ENCODE results near the gene PIR.
A peak's percentile ranks its signal among the peaks of the same experiment; 100 is the strongest.

Gene PIR

DNA sequence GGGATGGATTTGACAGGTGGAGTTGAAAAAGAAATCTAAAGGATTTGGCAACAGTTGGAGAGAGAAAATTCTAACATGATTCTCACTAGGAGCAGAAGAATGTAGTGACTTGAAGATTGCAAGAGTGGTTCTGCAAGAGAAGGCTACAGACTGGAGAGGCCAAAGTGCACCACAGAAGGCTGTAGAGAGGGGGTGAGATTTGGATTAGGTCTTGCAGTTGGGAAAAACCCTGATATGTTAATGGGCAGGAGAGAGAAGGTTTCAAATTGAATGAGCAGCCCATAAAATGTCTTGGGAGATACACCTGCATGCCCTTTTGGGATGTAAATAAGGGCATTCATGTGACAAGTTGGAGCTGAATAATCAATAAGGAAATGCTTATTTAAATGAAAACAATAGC is 94.3 kb downstream of the PIR start:
- H3K27me3 ChIP-seq (ENCODE audit: low read depth): no peaks in the 10 kb centered on the region
- no peak overlapping the region for H3K4me3 ChIP-seq
- H3K4me1 ChIP-seq: peaks cover 7% of the 10 kb centered on the region
- in situ Hi-C loops (cut with MboI; ENCODE audit: low sequenced_read_pairs): no loop called here
- H3K36me3 ChIP-seq (replicated peaks): no peaks in the 10 kb centered on the region; the same call in 1 of the 2 replicates
- no peak for DNase-seq (ENCODE audit: low spot score in 2 of 2)
- no peaks in the 10 kb centered on the region for H3K9me3 ChIP-seq

DNA sequence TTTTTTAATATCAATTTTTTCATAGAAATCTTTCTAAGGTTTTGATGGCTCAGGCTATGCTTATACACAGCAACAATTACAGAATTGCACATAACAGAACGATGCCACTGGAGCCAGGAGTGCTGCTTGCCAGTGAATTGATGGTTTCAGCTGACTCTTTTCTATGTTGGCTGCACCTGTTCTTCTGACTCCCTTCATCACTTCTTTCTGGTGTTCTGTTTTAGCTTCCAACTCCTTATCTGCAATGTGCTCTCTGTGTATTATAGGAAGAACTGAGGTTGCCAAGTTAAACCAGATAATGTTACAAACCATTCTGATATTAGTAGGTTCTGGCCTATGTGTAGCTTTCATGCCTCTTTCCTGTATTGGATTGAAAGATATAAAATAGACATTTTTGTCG is 97.3 kb downstream of the PIR start:
- H3K9me3 ChIP-seq: no peaks in the 10 kb centered on the region
- H3K27me3 ChIP-seq (ENCODE audit: low read depth): no peaks in the 10 kb centered on the region
- H3K4me1 ChIP-seq: peaks cover 7% of the 10 kb centered on the region
- no peaks in the 10 kb centered on the region; the same call in 1 of the 2 replicates for H3K36me3 ChIP-seq (replicated peaks)
- in situ Hi-C loops (cut with MboI; ENCODE audit: low sequenced_read_pairs): no loop called here
- no peak overlapping the region for H3K4me3 ChIP-seq
- no peak for DNase-seq (ENCODE audit: low spot score in 2 of 2)

DNA sequence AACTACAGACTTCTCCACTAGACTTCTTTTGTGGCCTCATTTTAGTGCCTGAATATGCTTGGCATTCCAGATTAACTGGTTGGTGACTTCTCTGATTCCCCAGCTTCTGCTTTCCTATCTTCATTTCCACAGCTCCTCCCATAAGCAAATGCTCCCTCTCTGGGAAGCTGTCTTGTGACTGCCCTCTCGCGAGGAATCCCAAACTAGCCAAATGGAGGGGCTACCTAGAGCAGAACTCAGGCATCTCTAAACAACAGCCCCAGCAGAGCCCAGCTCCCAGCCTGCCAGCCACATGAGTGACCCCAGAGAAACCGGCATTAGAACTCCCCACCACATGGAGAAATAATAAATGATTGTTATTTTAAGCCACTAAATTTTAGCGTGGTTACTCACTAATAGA is 101.3 kb downstream of the PIR start:
- no peak for DNase-seq (ENCODE audit: low spot score in 2 of 2)

DNA sequence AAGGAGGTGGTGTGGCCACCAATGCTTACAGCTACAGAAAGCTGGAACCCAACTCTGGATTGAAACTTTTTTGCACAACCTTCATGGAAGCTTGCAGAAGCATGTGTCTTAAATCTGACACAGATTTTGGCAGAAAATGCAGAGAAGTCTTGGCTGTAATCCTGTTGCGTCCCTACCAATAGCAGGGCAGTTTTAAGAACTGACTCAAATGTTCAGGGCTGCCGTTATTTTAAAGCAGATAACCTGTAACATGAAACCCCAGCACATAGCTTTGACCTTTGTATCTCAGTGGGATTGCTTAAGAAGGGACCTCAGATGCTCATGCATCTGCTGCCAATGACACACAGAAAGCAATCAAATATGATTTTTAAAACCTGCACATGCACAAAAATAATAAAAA is 108.8 kb downstream of the PIR start, which contains the start of gene VEGFD:
VEGFD (minus strand) TSS at position 110 of the 400 bp plus-strand sequence. CDS start 467 bp downstream, outside the sequence.
- H3K36me3 ChIP-seq (replicated peaks): 0 out of 2 replicates have a peak, but pooled peaks cover 3% of the 10 kb centered on the region
- no peaks in the 10 kb centered on the region for H3K4me1 ChIP-seq
- H3K9me3 ChIP-seq: no peaks in the 10 kb centered on the region
- no peak for DNase-seq (ENCODE audit: low spot score in 2 of 2)
- H3K4me3 ChIP-seq: no peak within 1 kb of the TSS
- H3K27me3 ChIP-seq (ENCODE audit: low read depth): no peaks in the 10 kb centered on the region
- in situ Hi-C loops (cut with MboI; ENCODE audit: low sequenced_read_pairs): no loop called here

More for the DNA sequence above, 101.3 kb downstream of the PIR start:
- no peak overlapping the region for H3K4me3 ChIP-seq
- in situ Hi-C loops (cut with MboI; ENCODE audit: low sequenced_read_pairs): no loop called here
- no peaks in the 10 kb centered on the region for H3K9me3 ChIP-seq
- no peaks in the 10 kb centered on the region for H3K27me3 ChIP-seq (ENCODE audit: low read depth)
- no peaks in the 10 kb centered on the region for H3K4me1 ChIP-seq
- 0 out of 2 replicates have a peak, but pooled peaks cover 5% of the 10 kb centered on the region for H3K36me3 ChIP-seq (replicated peaks)

DNA sequence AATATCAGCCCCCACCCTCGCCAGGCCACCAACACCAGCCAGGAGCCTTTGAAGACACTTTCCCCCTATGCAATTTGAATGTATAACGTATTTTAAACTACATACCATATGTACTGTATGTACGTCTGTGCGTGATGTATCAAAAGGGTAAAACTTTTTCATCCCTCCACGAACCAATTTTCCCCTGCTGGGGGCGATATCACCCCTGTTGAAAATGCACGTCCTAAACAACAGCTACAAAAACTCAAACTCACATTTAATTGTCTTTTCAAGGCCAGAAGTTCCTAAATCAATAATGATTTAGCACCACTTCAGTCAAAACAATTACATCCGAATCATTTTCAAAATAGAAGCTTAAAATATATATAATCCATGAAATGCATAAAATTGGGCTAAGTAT is 110.3 kb downstream of the PIR start:
- DNase-seq (ENCODE audit: low spot score in 2 of 2): peak in 1 of 2 experiments; percentile 23
- Histone ChIP-seq H3K4me1 (no peaks in the 10 kb centered on the region), H3K36me3 (replicated peaks) (no peaks in the 10 kb centered on the region), H3K27me3 (ENCODE audit: low read depth) (no peaks in the 10 kb centered on the region), H3K9me3 (no peaks in the 10 kb centered on the region), H3K4me3 (no peak overlapping the region)
- in situ Hi-C loops (cut with MboI; ENCODE audit: low sequenced_read_pairs): no loop called here

DNA sequence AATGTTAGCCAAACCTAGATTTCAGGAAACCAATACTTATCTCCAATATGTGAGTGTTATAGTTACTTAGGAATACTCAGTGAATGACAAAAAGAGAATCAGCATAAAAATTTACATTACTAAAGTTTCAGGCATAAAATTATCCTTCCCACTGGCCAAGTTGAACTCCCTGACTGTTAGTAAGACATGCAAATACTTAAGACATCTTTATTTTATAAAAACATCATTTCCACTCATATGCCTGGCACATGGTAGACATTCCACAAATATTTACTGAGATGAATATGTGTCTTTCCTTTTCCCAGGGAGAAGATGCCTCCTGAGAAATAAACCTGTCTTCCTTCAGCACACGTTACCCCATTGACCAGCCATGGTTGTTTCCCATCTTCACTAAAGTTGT is 116.2 kb downstream of the PIR start:
- H3K4me1 ChIP-seq: no peaks in the 10 kb centered on the region
- no peak overlapping the region for H3K4me3 ChIP-seq
- H3K27me3 ChIP-seq (ENCODE audit: low read depth): no peaks in the 10 kb centered on the region
- no peaks in the 10 kb centered on the region for H3K36me3 ChIP-seq (replicated peaks)
- no peak for DNase-seq (ENCODE audit: low spot score in 2 of 2)
- in situ Hi-C loops (cut with MboI; ENCODE audit: low sequenced_read_pairs): no loop called here
- no peaks in the 10 kb centered on the region for H3K9me3 ChIP-seq

DNA sequence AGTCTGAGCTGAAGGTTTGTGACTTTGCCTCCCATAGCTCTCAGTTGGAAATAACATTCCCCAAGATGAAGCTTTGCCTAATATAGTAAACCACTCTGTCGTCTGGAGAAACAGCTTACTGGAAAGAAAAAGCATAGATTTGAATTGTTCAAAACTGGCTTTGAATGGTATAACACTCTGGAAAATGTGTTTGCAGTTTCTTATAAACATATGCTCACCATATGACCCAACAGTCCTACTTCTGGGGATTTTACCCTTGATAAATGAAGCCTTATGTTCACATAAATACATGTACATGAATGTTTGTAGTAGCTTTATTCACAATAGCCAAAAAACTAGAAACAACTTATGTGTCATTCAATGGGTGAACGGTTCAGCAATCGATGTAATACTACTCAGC is 119.2 kb downstream of the PIR start:
- Histone ChIP-seq H3K4me1 (no peaks in the 10 kb centered on the region), H3K27me3 (ENCODE audit: low read depth) (no peaks in the 10 kb centered on the region), H3K9me3 (no peaks in the 10 kb centered on the region), H3K36me3 (replicated peaks) (no peaks in the 10 kb centered on the region), H3K4me3 (no peak overlapping the region)
- DNase-seq (ENCODE audit: low spot score in 2 of 2): no peak
- in situ Hi-C loops (cut with MboI; ENCODE audit: low sequenced_read_pairs): no loop called here

DNA sequence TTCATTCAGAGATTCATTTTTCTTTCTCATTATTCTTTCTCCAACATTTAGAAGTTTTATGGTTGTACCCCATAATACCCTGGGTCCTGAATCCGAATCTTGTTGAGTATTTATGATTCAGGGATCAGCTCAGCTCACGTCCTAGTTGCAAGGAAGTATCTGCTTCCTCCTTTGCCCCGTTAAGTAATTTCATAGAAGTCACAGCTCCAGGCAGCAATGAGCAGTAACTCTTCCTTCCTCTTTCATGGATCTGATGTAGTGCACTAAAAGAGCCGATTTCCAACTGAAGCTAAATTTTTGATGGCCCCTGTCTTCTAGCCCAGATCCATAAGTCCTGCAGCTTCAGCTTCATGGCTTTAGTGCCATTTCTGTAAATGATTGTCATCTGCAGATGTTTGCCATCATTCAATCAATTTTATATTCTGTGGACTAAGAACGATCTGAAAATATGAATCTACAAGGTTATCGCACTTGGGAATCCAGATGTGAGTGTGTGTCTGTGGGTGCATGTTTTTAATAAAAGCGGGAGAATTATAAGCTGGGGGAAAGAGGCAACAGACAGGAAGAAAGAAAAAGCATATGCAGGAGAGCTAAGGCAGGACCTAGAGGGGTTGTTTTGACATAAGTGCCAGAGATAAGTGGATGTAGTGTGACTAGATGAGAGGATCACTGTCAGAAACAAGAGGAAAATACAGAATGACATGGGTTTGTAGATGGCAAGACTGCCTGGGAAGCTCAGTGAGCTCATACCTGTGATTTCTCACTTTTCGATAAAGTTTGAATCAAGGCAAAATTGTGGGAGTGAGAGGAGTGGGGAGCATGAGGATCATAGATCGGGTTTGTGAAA is 126.4 kb downstream of the PIR start:
- H3K36me3 ChIP-seq (replicated peaks): no peaks in the 10 kb centered on the region
- DNase-seq (ENCODE audit: low spot score in 2 of 2): no peak
- H3K4me1 ChIP-seq: no peaks in the 10 kb centered on the region; the same call in 1 of the 2 replicates
- no peaks in the 10 kb centered on the region for H3K9me3 ChIP-seq
- no peak overlapping the region for H3K4me3 ChIP-seq
- in situ Hi-C loops (cut with MboI; ENCODE audit: low sequenced_read_pairs): no loop called here
- peaks cover 6% of the 10 kb centered on the region; the same call in 1 of the 2 replicates for H3K27me3 ChIP-seq (ENCODE audit: low read depth)

DNA sequence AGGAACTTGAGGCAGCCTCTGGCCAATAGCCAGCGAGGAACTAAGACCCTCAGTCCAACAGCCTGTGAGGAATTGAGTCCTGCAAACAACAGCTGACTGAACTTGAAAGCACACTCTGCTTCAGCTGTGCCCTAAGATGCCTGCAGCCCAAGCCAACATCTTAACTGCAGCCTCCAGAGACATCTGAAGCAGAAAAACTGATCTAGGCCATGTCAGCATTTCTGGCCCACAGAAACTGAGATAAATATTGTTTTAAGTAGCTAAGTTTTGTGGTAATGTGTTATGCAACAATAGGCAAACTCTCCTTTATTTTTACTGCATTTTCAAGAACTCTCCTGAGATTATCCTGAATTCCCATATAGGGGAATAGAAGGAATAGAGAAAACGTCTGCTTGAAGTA is 133.4 kb downstream of the PIR start:
- Histone ChIP-seq H3K4me1 (no peaks in the 10 kb centered on the region), H3K27me3 (ENCODE audit: low read depth) (no peaks in the 10 kb centered on the region), H3K36me3 (replicated peaks) (no peaks in the 10 kb centered on the region), H3K9me3 (no peaks in the 10 kb centered on the region), H3K4me3 (no peak overlapping the region)
- in situ Hi-C loops (cut with MboI; ENCODE audit: low sequenced_read_pairs): no loop called here
- no peak for DNase-seq (ENCODE audit: low spot score in 2 of 2)

DNA sequence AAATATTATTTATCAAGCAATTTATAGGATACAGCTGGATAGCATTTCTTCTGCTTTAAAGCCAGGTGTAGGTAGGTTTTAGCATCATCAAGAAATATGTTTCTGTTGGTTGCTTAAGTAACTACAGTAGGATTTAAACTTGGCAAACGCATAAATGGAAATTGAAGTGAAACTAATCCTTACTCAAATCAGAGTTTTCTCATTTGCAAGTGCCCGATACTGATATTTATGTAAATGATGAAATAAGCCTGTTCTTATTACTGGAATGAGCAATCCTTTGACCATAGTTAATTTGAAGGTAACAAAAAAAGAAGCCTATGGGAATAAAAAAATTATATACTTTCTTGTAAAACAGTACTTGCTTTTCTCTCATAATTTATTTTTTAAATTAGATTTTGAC is 134.6 kb downstream of the PIR start:
- Histone ChIP-seq H3K4me1 (no peaks in the 10 kb centered on the region), H3K9me3 (no peaks in the 10 kb centered on the region), H3K4me3 (no peak overlapping the region), H3K36me3 (replicated peaks) (no peaks in the 10 kb centered on the region), H3K27me3 (ENCODE audit: low read depth) (no peaks in the 10 kb centered on the region)
- DNase-seq (ENCODE audit: low spot score in 2 of 2): no peak
- in situ Hi-C loops (cut with MboI; ENCODE audit: low sequenced_read_pairs): no loop called here

DNA sequence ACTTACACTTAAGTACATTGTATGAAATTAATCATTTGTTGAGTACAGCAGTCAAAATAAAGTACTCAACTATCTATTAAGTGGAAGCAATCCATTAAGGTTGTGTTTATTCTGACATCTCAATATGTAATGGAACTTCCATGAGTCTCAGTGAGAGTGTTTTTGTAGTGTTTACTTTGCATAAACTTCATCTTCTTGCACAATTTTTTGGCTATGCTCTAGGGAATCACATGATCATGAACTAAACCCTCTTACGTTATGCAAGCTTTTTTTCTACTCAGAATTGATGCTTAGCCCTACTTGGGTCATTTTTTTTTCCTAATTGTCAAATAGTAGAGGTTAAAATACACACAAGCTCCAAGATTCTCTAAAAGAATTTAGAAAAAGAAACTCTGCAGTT is 136.7 kb downstream of the PIR start:
- Histone ChIP-seq H3K36me3 (replicated peaks) (no peaks in the 10 kb centered on the region), H3K9me3 (no peaks in the 10 kb centered on the region), H3K4me3 (no peak overlapping the region), H3K4me1 (no peaks in the 10 kb centered on the region), H3K27me3 (ENCODE audit: low read depth) (no peaks in the 10 kb centered on the region)
- in situ Hi-C loops (cut with MboI; ENCODE audit: low sequenced_read_pairs): no loop called here
- DNase-seq (ENCODE audit: low spot score in 2 of 2): no peak

DNA sequence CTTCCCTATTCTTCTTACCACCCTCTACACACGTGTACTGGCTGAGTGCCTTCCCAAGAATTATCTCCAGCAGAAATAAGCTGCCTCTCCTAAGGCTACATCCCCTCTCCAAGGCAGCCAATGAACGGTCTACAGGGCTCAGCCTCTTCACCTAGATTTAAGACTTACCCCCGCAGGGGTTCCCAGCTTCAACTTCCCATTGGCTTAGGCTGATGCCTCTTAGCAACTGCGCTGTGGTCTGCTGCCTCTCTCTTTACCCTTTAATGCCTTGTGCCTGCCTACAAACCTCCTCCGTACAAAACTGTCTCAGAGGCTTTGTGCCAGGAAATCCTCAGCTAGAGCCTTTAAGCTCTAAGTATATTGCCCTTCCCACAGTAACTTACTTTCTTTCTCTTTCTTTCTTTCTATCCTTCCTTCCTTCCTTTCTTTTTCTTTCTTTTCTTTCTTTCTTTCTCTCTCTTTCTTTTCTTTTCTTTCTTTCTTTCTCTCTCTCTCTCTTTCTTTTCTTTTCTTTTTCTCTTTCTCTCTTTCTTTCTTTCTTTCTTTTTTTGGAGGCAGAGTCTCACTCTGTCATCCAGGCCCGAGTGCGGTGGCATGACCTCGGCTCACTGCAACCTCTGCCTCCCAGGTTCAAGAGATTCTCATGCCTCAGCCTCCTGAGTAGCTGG is 142.7 kb downstream of the PIR start:
- no peak overlapping the region for H3K4me3 ChIP-seq
- in situ Hi-C loops (cut with MboI; ENCODE audit: low sequenced_read_pairs): no loop called here
- no peak for DNase-seq (ENCODE audit: low spot score in 2 of 2)
- no peaks in the 10 kb centered on the region for H3K4me1 ChIP-seq
- no peaks in the 10 kb centered on the region for H3K9me3 ChIP-seq
- no peaks in the 10 kb centered on the region for H3K36me3 ChIP-seq (replicated peaks)
- no peaks in the 10 kb centered on the region; the same call in 1 of the 2 replicates for H3K27me3 ChIP-seq (ENCODE audit: low read depth)

DNA sequence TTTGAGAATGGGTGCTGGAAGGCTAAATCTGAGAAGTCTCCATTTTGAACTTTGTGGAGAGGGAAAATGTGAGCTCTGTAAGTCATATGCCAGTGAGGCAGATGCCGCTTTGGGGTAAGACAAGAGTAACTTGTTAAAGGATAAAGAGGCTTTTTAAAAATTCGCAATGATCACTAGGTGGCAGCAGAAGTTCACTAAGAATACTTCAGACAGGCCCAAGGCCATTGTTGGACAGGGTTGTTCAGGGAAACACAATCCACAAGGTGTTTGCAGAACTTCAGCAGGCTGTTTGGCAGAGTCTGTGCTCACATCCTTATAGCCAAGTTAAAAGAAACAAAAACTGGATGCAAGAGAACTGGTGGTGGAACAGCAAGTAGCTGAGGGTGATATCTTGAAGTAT is 144.1 kb downstream of the PIR start:
- Histone ChIP-seq H3K4me3 (no peak overlapping the region), H3K9me3 (no peaks in the 10 kb centered on the region), H3K4me1 (no peaks in the 10 kb centered on the region), H3K27me3 (ENCODE audit: low read depth) (no peaks in the 10 kb centered on the region; the same call in 1 of the 2 replicates), H3K36me3 (replicated peaks) (no peaks in the 10 kb centered on the region)
- peak; percentile 68 to 74 for DNase-seq (ENCODE audit: low spot score in 2 of 2)
- in situ Hi-C loops (cut with MboI; ENCODE audit: low sequenced_read_pairs): loop anchor here (5.0 kb wide), 2 partner anchors 118 to 218 kb away; no protein-coding TSS in a partner anchor

DNA sequence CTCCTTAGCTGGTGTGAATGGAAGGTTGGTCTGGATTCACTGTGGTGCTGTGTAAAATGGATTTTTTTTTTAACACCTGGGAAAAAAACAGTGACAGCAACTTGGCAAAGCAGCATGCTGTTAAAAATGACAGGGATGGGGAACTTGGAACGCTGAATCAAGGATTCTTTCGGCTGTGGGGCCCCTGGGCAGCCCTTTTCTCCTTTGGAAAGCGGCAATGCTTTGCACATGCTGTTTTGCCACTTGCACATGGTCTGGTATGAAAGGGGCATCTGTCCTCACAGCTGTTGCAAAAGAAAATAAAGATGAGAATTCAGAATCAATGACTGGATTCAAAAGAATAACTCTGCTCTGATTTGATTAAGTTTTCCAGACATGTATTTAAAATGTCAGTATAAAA is 147.2 kb downstream of the PIR start:
- H3K4me3 ChIP-seq: no peak overlapping the region
- in situ Hi-C loops (cut with MboI; ENCODE audit: low sequenced_read_pairs): loop anchor here (5.0 kb wide), 2 partner anchors 121 to 221 kb away; no protein-coding TSS in a partner anchor
- H3K27me3 ChIP-seq (ENCODE audit: low read depth): peaks cover 3% of the 10 kb centered on the region; the same call in 1 of the 2 replicates
- DNase-seq (ENCODE audit: low spot score in 2 of 2): no peak
- H3K9me3 ChIP-seq: no peaks in the 10 kb centered on the region
- H3K36me3 ChIP-seq (replicated peaks): no peaks in the 10 kb centered on the region
- H3K4me1 ChIP-seq: no peaks in the 10 kb centered on the region

All from HAP-1 (cell line).